D721Med (cell line): Measurements from ENCODE around the gene CALML5.

Source experiments
- DNase-seq: peaks from one replicate; pipeline ENCODE4 v3.0.0; 2011; ENCODE audit warnings: low spot score; ENCODE audit not compliant: insufficient read length
- FAIRE-seq: peaks from 2 replicates; lab custom pipeline; 2011; peaks lifted over from hg19 to GRCh38; lab: Jason Lieb, UNC
- CTCF ChIP-seq: IDR thresholded peaks from 2 replicates; pipeline ENCODE4 v1.5.1; 2012; ENCODE audit warnings: mild to moderate bottlenecking, control low read depth; ENCODE audit not compliant: insufficient read depth; ENCODE audit errors: missing control alignments

Gene CALML5

GRCh38 chr10:5509691-5510090 lies 10.3 kb upstream of the CALML5 start:
- no peak for TF ChIP-seq CTCF
- DNase-seq = no peak

GRCh38 chr10:5509236-5509635 lies 9.9 kb upstream of the CALML5 start:
- TF ChIP-seq CTCF = no peak
- FAIRE-seq = no peak

More at GRCh38 chr10:5509691-5510090, 10.3 kb upstream of the CALML5 start:
- no peak for FAIRE-seq

GRCh38 chr10:5508786-5509185 lies 9.4 kb upstream of the CALML5 start:
- no peak for TF ChIP-seq CTCF
- FAIRE-seq (no peak), DNase-seq (no peak)

More at GRCh38 chr10:5509236-5509635, 9.9 kb upstream of the CALML5 start:
- no peak for DNase-seq

GRCh38 chr10:5508161-5508604 lies 8.8 kb upstream of the CALML5 start:
- DNase-seq (no peak), FAIRE-seq (no peak)
- TF ChIP-seq CTCF = no peak

GRCh38 chr10:5507649-5508131 lies 8.3 kb upstream of the CALML5 start:
- no peak for FAIRE-seq

GRCh38 chr10:5506751-5507648 lies 7.6 kb upstream of the CALML5 start:
- no peak for FAIRE-seq
- TF ChIP-seq CTCF = no peak
- no peak for DNase-seq

More at GRCh38 chr10:5507649-5508131, 8.3 kb upstream of the CALML5 start:
- TF ChIP-seq CTCF = no peak
- DNase-seq = no peak

- TF ChIP-seq CTCF = no peak
- FAIRE-seq (no peak), DNase-seq (no peak)
Measured at GRCh38 chr10:5506246-5506645, 6.9 kb upstream of the CALML5 start.
